Measurements from ENCODE around the gene SUN1. TPM values are rescaled to one million over a fixed set of nuclear protein-coding genes. Genes with fewer than 3 reads are reported as not detected.
"Not testable (repeated sequence)": the region's sequence is repeated elsewhere in the genome, so short reads cannot be mapped to it uniquely, and the experiment has no call there.

The SUN1 gene
- total and polyA plus RNA-seq, 10 of the 15 experiments (the other 5 are each of a cell fraction or from before 2014, with no cell fraction given): 27.8 to 107 (median 65.8) TPM

GRCh38 chr7:800692-801091 lies 31.6 kb upstream of the SUN1 start:
- FAIRE-seq (no peak), DNase-seq (ENCODE audit: low read depth, low spot score) (no peak), ATAC-seq (no peak)
- Histone ChIP-seq H3K4me2 (ENCODE audit: control insufficient read depth, insufficient read depth) (no peak overlapping the region), H3K27ac (ENCODE audit: control insufficient read depth, insufficient read depth) (no peak overlapping the region), H3K4me3 (no peak overlapping the region), H3K9ac (ENCODE audit: control insufficient read depth, insufficient read depth, low read length) (no peak overlapping the region), H3K27me3 (replicated peaks in 1 of 2; ENCODE audit: control insufficient read depth in 2 of 2, insufficient read depth in 2 of 2, low read length in 1 of 2) (no peaks in the 10 kb centered on the region), H3K79me2 (ENCODE audit: control insufficient read depth, insufficient read depth, low read length) (no peaks in the 10 kb centered on the region), H3K9me3 (replicated peaks; ENCODE audit: control insufficient read depth, insufficient read depth, low read length) (no peaks in the 10 kb centered on the region; the same call in 2 of the 3 replicates), H3K36me3 (ENCODE audit: control insufficient read depth in 2 of 2, insufficient read depth in 2 of 2, low read length in 1 of 2) (no peaks in the 10 kb centered on the region), H4K20me1 (ENCODE audit: control insufficient read depth, insufficient read depth) (no peaks in the 10 kb centered on the region), H2AFZ (ENCODE audit: control insufficient read depth, low read depth, low read length) (no peak overlapping the region), H3K4me1 (ENCODE audit: control insufficient read depth, insufficient read depth, low read length) (no peaks in the 10 kb centered on the region)
- no peak for TF ChIP-seq ZBTB33 (IDR thresholded peaks at IDR 0.05)
- TF ChIP-seq CREM (IDR thresholded peaks at IDR 0.05; ENCODE audit: low read depth): no peak
- no peak for TF ChIP-seq ZNF622 (IDR thresholded peaks at IDR 0.05)
- no peak for TF ChIP-seq KAT2A (conservative IDR thresholded peaks at IDR 0.05; ENCODE audit: control insufficient read depth, low read depth, low read length)
- no peak for TF ChIP-seq TCF3 (IDR thresholded peaks at IDR 0.05; ENCODE audit: borderline replicate concordance, insufficient read depth, low read depth, low read length)
- no peak for TF ChIP-seq SIN3A (IDR thresholded peaks at IDR 0.05; ENCODE audit: low read depth, low read length)
- intact Hi-C loops (cut with micrococcal nuclease; ENCODE audit: unreplicated experiment): no loop called here
- CTCF ChIA-PET: no interaction called here
- BruUV-seq (replicated peaks): no TSS peak
- RAD21 ChIA-PET (ENCODE audit: unreplicated experiment): no interaction called here
- SMC1A ChIA-PET (ENCODE audit: uncharacterized antibody, unreplicated experiment): no interaction called here
- 88% methylated on average over 7 of the region's 7 CpGs for WGBS (ENCODE audit: insufficient coverage, insufficient replicate concordance, low lambda C conversion rate, missing lambda C conversion rate)
- POLR2A ChIA-PET: no interaction called here
- in situ Hi-C loops (cut with MboI): no loop called here

GRCh38 chr7:801351-801750 lies 30.9 kb upstream of the SUN1 start:
- H4K20me1 ChIP-seq (ENCODE audit: control insufficient read depth, insufficient read depth); DNase-seq (ENCODE audit: low read depth, low spot score); H3K27ac ChIP-seq (ENCODE audit: control insufficient read depth, insufficient read depth); H3K4me1 ChIP-seq (ENCODE audit: control insufficient read depth, insufficient read depth, low read length); in situ Hi-C loops (cut with MboI); H3K4me2 ChIP-seq (ENCODE audit: control insufficient read depth, insufficient read depth); ATAC-seq; intact Hi-C loops (cut with micrococcal nuclease; ENCODE audit: unreplicated experiment); SMC1A ChIA-PET (ENCODE audit: uncharacterized antibody, unreplicated experiment); H3K9me3 ChIP-seq (replicated peaks; ENCODE audit: control insufficient read depth, insufficient read depth, low read length); H3K4me3 ChIP-seq; H3K27me3 ChIP-seq (replicated peaks in 1 of 2; ENCODE audit: control insufficient read depth in 2 of 2, insufficient read depth in 2 of 2, low read length in 1 of 2); CTCF ChIA-PET; POLR2A ChIA-PET; H3K79me2 ChIP-seq (ENCODE audit: control insufficient read depth, insufficient read depth, low read length); RAD21 ChIA-PET (ENCODE audit: unreplicated experiment); H3K9ac ChIP-seq (ENCODE audit: control insufficient read depth, insufficient read depth, low read length); H2AFZ ChIP-seq (ENCODE audit: control insufficient read depth, low read depth, low read length); FAIRE-seq; BruUV-seq (replicated peaks); H3K36me3 ChIP-seq (ENCODE audit: control insufficient read depth in 2 of 2, insufficient read depth in 2 of 2, low read length in 1 of 2): not testable (repeated sequence)
- WGBS (ENCODE audit: insufficient coverage, insufficient replicate concordance, low lambda C conversion rate, missing lambda C conversion rate): 72% methylated on average over 6 of the region's 6 CpGs
